ENCODE results near the gene LRRC10.
"Not testable (repeated sequence)": the region's sequence is repeated elsewhere in the genome, so short reads cannot be mapped to it uniquely, and the experiment has no call there.

The LRRC10 gene

GRCh38 chr12:69619050-69619449 lies 8.3 kb upstream of the LRRC10 start:
- no peak for DNase-seq (ENCODE audit: low spot score)

- no peak for DNase-seq (ENCODE audit: low spot score)
These were observed 5.3 kb upstream of the LRRC10 start for GRCh38 chr12:69616025-69616424.

GRCh38 chr12:69613351-69613750 lies 2.6 kb upstream of the LRRC10 start:
- DNase-seq (ENCODE audit: low spot score) = no peak

- no peak for DNase-seq (ENCODE audit: low spot score)
These were observed 581 bp downstream of the LRRC10 start for GRCh38 chr12:69610126-69610525.

GRCh38 chr12:69608114-69608513 lies 2.6 kb downstream of the LRRC10 start:
- no peak for DNase-seq (ENCODE audit: low spot score)

- DNase-seq (ENCODE audit: low spot score) = not testable (repeated sequence)
These were observed 6.4 kb downstream of the LRRC10 start for GRCh38 chr12:69604275-69604674.

- not testable (repeated sequence) for DNase-seq (ENCODE audit: low spot score)
These were observed 7.2 kb downstream of the LRRC10 start for GRCh38 chr12:69603556-69603955.

- DNase-seq (ENCODE audit: low spot score) = no peak
These were observed 7.8 kb downstream of the LRRC10 start for GRCh38 chr12:69602954-69603353.

- DNase-seq (ENCODE audit: low spot score) = no peak
These were observed 8.6 kb downstream of the LRRC10 start for GRCh38 chr12:69601962-69602685.

- no peak for DNase-seq (ENCODE audit: low spot score)
These were observed 9.9 kb downstream of the LRRC10 start for GRCh38 chr12:69600804-69601203.

- no peak for DNase-seq (ENCODE audit: low spot score)
These were observed 12.4 kb downstream of the LRRC10 start for GRCh38 chr12:69598174-69598753.

- DNase-seq (ENCODE audit: low spot score) = no peak
These were observed 15.0 kb downstream of the LRRC10 start for GRCh38 chr12:69595689-69596088.

GRCh38 chr12:69589082-69589481 lies 21.6 kb downstream of the LRRC10 start:
- DNase-seq (ENCODE audit: low spot score) = no peak

GRCh38 chr12:69588527-69588926 lies 22.2 kb downstream of the LRRC10 start:
- no peak for DNase-seq (ENCODE audit: low spot score)

- peak; percentile 96 for DNase-seq (ENCODE audit: low spot score)
These were observed 25.3 kb downstream of the LRRC10 start, which contains the start of gene CCT2 for GRCh38 chr12:69585189-69586062. TSS of gene CCT2 (plus strand) at chr12:69585459. CDS start at chr12:69585522, 63 bp downstream.

GRCh38 chr12:69583203-69583602 lies 27.5 kb downstream of the LRRC10 start:
- no peak for DNase-seq (ENCODE audit: low spot score)

GRCh38 chr12:69580074-69580473 lies 30.6 kb downstream of the LRRC10 start:
- DNase-seq (ENCODE audit: low spot score) = no peak

GRCh38 chr12:69579029-69579428 lies 31.7 kb downstream of the LRRC10 start:
- no peak for DNase-seq (ENCODE audit: low spot score)

- no peak for DNase-seq (ENCODE audit: low spot score)
These were observed 32.4 kb downstream of the LRRC10 start for GRCh38 chr12:69578283-69578682.

- DNase-seq (ENCODE audit: low spot score) = no peak
These were observed 35.4 kb downstream of the LRRC10 start for GRCh38 chr12:69575346-69575745.

- no peak for DNase-seq (ENCODE audit: low spot score)
These were observed 39.9 kb downstream of the LRRC10 start for GRCh38 chr12:69570545-69571399.

- no peak for DNase-seq (ENCODE audit: low spot score)
These were observed 40.6 kb downstream of the LRRC10 start for GRCh38 chr12:69570000-69570516.
